Measurements from ENCODE around the gene TMC6.
"Not testable (repeated sequence)": the region's sequence is repeated elsewhere in the genome, so short reads cannot be mapped to it uniquely, and the experiment has no call there.

The TMC6 gene

GRCh38 chr17:78142119-78142861 lies 13.7 kb upstream of the TMC6 start:
- no peak for ATAC-seq (ENCODE audit: insufficient read depth, low read depth)
- Histone ChIP-seq H2AFZ (ENCODE audit: low read depth, low read length) (no peak overlapping the region), H3K27ac (ENCODE audit: low read length) (no peak overlapping the region), H3K79me2 (ENCODE audit: insufficient read depth, low read length) (no peaks in the 10 kb centered on the region), H3K36me3 (ENCODE audit: insufficient read depth, low read length) (no peaks in the 10 kb centered on the region; the same call in 1 of the 2 replicates), H3K4me3 (ENCODE audit: low read depth in 1 of 2, low read length in 2 of 2) (no peak overlapping the region), H4K20me1 (ENCODE audit: insufficient read depth, low read length) (peaks cover 11% of the 10 kb centered on the region), H3K4me1 (ENCODE audit: insufficient read depth, low read length) (no peaks in the 10 kb centered on the region), H3K4me2 (ENCODE audit: insufficient read depth, low read length) (no peak overlapping the region), H3K27me3 (ENCODE audit: insufficient read depth, low read length, poor library complexity) (no peaks in the 10 kb centered on the region), H3K9ac (ENCODE audit: low read depth, low read length) (no peak overlapping the region), H3K9me3 (ENCODE audit: insufficient read depth, low read length, severe bottlenecking) (no peaks in the 10 kb centered on the region)
- no peak for DNase-seq
- TF ChIP-seq CTCF (IDR thresholded peaks at IDR 0.05; ENCODE audit: borderline replicate concordance, extremely low read depth, low read length, poor library complexity, severe bottlenecking) (no peak), EZH2 (IDR thresholded peaks at IDR 0.05; ENCODE audit: borderline replicate concordance, low read depth, low read length, severe bottlenecking) (no peak)

- TF ChIP-seq CTCF (IDR thresholded peaks at IDR 0.05; ENCODE audit: borderline replicate concordance, extremely low read depth, low read length, poor library complexity, severe bottlenecking) (no peak), EZH2 (IDR thresholded peaks at IDR 0.05; ENCODE audit: borderline replicate concordance, low read depth, low read length, severe bottlenecking) (no peak)
- no peak overlapping the region for H3K27ac ChIP-seq (ENCODE audit: low read length)
- DNase-seq (no peak), ATAC-seq (ENCODE audit: insufficient read depth, low read depth) (no peak)
- H3K4me1 ChIP-seq (ENCODE audit: insufficient read depth, low read length): no peaks in the 10 kb centered on the region
- no peak overlapping the region for H2AFZ ChIP-seq (ENCODE audit: low read depth, low read length)
- H3K79me2 ChIP-seq (ENCODE audit: insufficient read depth, low read length): no peaks in the 10 kb centered on the region
- peaks cover under 1% of the 10 kb centered on the region; the same call in 1 of the 2 replicates for H3K36me3 ChIP-seq (ENCODE audit: insufficient read depth, low read length)
- H3K4me3 ChIP-seq (ENCODE audit: low read depth in 1 of 2, low read length in 2 of 2): no peak overlapping the region
- H4K20me1 ChIP-seq (ENCODE audit: insufficient read depth, low read length): peaks cover 17% of the 10 kb centered on the region
- no peak overlapping the region for H3K4me2 ChIP-seq (ENCODE audit: insufficient read depth, low read length)
- H3K9ac ChIP-seq (ENCODE audit: low read depth, low read length): no peak overlapping the region
- no peaks in the 10 kb centered on the region for H3K9me3 ChIP-seq (ENCODE audit: insufficient read depth, low read length, severe bottlenecking)
- no peaks in the 10 kb centered on the region for H3K27me3 ChIP-seq (ENCODE audit: insufficient read depth, low read length, poor library complexity)
Observed at GRCh38 chr17:78141437-78142118, 13.0 kb upstream of the TMC6 start.

GRCh38 chr17:78140169-78141051 lies 11.9 kb upstream of the TMC6 start:
- Histone ChIP-seq H3K79me2 (ENCODE audit: insufficient read depth, low read length) (no peaks in the 10 kb centered on the region), H3K4me1 (ENCODE audit: insufficient read depth, low read length) (no peaks in the 10 kb centered on the region), H3K27me3 (ENCODE audit: insufficient read depth, low read length, poor library complexity) (no peaks in the 10 kb centered on the region), H3K9ac (ENCODE audit: low read depth, low read length) (no peak overlapping the region), H3K9me3 (ENCODE audit: insufficient read depth, low read length, severe bottlenecking) (no peaks in the 10 kb centered on the region), H3K27ac (ENCODE audit: low read length) (no peak overlapping the region), H2AFZ (ENCODE audit: low read depth, low read length) (no peak overlapping the region), H3K4me2 (ENCODE audit: insufficient read depth, low read length) (no peak overlapping the region), H3K4me3 (ENCODE audit: low read depth in 1 of 2, low read length in 2 of 2) (no peak overlapping the region), H3K36me3 (ENCODE audit: insufficient read depth, low read length) (peaks cover 12% of the 10 kb centered on the region), H4K20me1 (ENCODE audit: insufficient read depth, low read length) (peaks cover 18% of the 10 kb centered on the region)
- DNase-seq (peak; percentile 84), ATAC-seq (ENCODE audit: insufficient read depth, low read depth) (peak; percentile 71)
- no peak for TF ChIP-seq EZH2 (IDR thresholded peaks at IDR 0.05; ENCODE audit: borderline replicate concordance, low read depth, low read length, severe bottlenecking)
- TF ChIP-seq CTCF (IDR thresholded peaks at IDR 0.05; ENCODE audit: borderline replicate concordance, extremely low read depth, low read length, poor library complexity, severe bottlenecking): no peak

- not testable (repeated sequence) for H3K9ac ChIP-seq (ENCODE audit: low read depth, low read length); H3K9me3 ChIP-seq (ENCODE audit: insufficient read depth, low read length, severe bottlenecking); H3K27ac ChIP-seq (ENCODE audit: low read length); H3K4me2 ChIP-seq (ENCODE audit: insufficient read depth, low read length); H3K4me3 ChIP-seq (ENCODE audit: low read depth in 1 of 2, low read length in 2 of 2); H3K79me2 ChIP-seq (ENCODE audit: insufficient read depth, low read length); DNase-seq; ATAC-seq (ENCODE audit: insufficient read depth, low read depth); H2AFZ ChIP-seq (ENCODE audit: low read depth, low read length); H3K27me3 ChIP-seq (ENCODE audit: insufficient read depth, low read length, poor library complexity); H3K4me1 ChIP-seq (ENCODE audit: insufficient read depth, low read length)
- H3K36me3 ChIP-seq (ENCODE audit: insufficient read depth, low read length): peaks cover 18% of the 10 kb centered on the region
- peaks cover 24% of the 10 kb centered on the region for H4K20me1 ChIP-seq (ENCODE audit: insufficient read depth, low read length)
Observed at GRCh38 chr17:78139861-78140168, 11.3 kb upstream of the TMC6 start.

All from DND-41 (cell line).